ENCODE measurements around the gene HADHA.
A peak's percentile ranks its signal among the peaks of the same experiment; 100 is the strongest.

The HADHA gene

DNA sequence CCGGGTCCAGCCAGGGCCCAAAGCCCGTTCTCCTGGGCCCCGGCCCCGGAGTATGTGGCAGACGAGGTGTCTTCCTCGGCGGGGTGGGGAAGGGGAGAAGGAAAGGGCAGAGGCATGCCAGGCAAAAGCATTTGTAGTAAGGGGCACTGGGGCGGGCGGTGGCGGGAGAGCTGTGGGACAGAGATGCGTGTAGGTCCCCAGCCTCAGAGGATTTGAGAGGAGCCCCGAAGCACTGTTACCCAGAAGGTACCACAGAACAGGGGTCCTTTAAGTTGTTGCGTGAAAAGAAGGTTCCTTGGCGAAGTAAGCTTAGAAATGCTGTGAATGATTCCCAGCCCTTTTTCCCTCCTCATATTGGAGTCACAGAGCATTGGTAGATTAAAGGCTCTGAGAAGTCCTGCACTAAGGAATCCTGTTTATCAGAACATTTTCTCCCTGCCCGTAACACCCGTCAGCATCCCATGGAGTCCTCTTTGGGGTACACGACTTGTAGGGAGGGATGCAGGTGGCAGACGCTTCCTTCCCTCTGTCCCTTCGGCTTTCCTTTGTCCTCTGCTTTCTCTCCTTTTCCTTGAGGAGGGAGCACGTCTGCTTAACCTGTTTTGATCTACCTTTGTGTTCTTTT is 59.0 kb downstream of the HADHA start:
- no peak for DNase-seq (ENCODE audit: low spot score)
- TF ChIP-seq, protein P1, sequence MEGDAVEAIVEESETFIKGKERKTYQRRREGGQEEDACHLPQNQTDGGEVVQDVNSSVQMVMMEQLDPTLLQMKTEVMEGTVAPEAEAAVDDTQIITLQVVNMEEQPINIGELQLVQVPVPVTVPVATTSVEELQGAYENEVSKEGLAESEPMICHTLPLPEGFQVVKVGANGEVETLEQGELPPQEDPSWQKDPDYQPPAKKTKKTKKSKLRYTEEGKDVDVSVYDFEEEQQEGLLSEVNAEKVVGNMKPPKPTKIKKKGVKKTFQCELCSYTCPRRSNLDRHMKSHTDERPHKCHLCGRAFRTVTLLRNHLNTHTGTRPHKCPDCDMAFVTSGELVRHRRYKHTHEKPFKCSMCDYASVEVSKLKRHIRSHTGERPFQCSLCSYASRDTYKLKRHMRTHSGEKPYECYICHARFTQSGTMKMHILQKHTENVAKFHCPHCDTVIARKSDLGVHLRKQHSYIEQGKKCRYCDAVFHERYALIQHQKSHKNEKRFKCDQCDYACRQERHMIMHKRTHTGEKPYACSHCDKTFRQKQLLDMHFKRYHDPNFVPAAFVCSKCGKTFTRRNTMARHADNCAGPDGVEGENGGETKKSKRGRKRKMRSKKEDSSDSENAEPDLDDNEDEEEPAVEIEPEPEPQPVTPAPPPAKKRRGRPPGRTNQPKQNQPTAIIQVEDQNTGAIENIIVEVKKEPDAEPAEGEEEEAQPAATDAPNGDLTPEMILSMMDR (conservative IDR thresholded peaks at IDR 0.05; ENCODE audit: low read depth) = no peak
- H3K27ac ChIP-seq = peak overlapping the region; percentile 7; the same call in 1 of the 2 replicates
- ChIA-PET POLR2A (ENCODE audit: low non-redundant PET) (no interaction called here), CTCF (interaction anchor here (0.6 to 2.0 kb wide), 8 partner anchors 10 to 809 kb away, joined by 3 to 12 read pairs (median 3); no protein-coding TSS in a partner anchor)

DNA sequence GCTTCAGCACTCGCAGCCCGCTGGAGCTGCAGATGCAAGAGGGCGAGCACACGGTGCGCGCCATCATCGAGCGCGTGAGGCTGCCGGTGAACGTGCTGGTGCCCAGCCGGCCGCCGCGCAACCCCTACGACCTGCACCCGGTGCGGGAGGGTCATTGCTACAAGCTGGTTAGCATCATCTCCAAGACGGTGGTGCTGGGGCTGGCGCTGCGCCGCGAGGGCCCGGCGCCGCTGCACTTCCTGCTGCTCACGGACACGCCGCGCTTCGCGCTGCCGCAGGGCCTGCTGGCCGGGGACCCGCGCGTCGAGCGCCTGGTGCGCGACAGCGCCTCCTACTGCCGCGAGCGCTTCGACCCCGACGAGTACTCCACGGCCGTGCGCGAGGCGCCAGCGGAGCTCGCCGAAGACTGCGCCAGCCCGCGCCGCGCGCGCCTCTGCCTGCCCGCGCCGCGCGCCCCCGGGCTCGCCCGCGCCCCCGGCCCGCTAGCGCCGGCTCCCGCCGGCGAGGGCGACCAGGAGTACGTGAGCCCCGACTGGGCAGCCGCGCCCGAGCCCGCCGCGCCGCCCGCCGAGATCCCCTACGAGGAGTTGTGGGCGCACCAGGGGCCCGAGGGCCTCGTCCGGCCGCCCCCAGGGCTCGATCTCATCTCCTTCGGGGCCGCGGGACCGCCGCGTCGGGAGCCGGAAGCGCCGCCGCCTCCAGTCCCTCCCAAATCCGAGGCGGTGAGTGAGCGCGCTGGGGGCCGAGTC is 59.7 kb downstream of the HADHA start:
- TF ChIP-seq, protein P1 (conservative IDR thresholded peaks at IDR 0.05; ENCODE audit: low read depth) = peak; percentile 80
- H3K27ac ChIP-seq = peak overlapping the region; percentile 2; the same call in 1 of the 2 replicates
- ChIA-PET CTCF (interaction anchor here (0.6 to 2.0 kb wide), 14 partner anchors 9 to 808 kb away, joined by 3 to 12 read pairs (median 3); partner anchors contain the start of gene GAREM2), POLR2A (ENCODE audit: low non-redundant PET) (no interaction called here)
- DNase-seq (ENCODE audit: low spot score) = peak; percentile 52

DNA sequence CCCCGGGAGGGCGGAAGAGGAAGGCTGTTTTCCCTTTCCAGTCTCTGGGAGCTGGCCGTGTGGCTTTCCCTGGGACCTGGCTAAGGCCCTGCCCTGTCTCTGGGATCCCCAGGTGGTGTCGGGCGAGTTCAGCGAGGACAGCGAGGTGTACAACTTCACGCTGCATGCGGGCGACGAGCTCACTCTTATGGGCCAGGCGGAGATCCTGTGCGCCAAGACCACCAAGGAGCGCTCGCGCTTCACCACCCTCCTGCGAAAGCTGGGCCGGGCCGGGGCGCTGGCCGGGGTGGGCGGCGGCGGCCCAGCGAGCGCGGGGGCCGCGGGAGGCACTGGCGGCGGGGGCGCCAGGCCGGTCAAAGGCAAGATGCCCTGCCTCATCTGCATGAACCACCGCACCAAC is 60.3 kb downstream of the HADHA start:
- H3K27ac ChIP-seq = no peak overlapping the region
- TF ChIP-seq, protein P1 (conservative IDR thresholded peaks at IDR 0.05; ENCODE audit: low read depth) = no peak
- POLR2A ChIA-PET (ENCODE audit: low non-redundant PET) = no interaction called here
- CTCF ChIA-PET = interaction anchor here (0.5 to 2.0 kb wide), 9 partner anchors 9 to 368 kb away, joined by 3 to 12 read pairs (median 4); partner anchors contain the start of gene GAREM2
- DNase-seq (ENCODE audit: low spot score) = no peak

DNA sequence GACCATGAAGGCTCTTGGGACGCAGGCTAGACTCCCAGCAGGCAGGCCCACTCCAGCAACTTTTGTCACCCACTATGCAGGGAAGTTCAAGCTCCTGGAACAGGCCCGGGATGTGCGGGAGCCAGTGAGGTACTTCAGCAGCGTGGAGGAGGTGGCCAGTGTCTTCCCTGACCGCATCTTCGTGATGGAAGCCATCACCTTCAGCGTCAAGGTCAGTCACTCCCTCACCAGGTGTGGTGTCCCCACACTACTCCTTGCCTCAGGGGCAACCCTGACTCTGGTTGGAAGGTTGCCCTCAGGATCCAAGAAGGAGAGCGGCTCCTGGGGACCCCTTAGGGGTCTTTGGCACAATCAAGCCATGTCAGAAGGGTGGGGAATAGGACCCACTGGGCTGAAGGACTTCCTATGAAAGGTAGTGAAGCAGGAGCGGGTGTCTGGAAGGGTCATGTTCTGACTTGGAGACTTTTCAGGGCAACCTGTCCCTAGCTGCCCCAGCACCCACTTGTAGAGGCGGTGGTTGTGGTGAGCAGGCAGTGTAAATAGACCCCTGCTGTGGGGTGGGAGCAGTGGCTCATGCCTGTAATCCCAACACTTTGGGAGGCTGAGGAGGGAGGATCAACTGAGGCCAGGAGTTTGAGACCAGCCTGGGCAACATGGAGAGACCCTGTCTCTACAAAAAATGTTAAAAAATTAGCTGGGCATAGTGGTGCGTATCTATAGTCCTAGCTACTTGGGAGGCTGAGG is 61.4 kb downstream of the HADHA start:
- DNase-seq (ENCODE audit: low spot score) = no peak
- H3K27ac ChIP-seq = no peak overlapping the region
- TF ChIP-seq, protein P1 (conservative IDR thresholded peaks at IDR 0.05; ENCODE audit: low read depth) = no peak
- POLR2A ChIA-PET (ENCODE audit: low non-redundant PET) = no interaction called here
- CTCF ChIA-PET = interaction anchor here (0.5 kb wide), 1 partner anchor 19 kb away, joined by 3 read pairs; no protein-coding TSS in a partner anchor

DNA sequence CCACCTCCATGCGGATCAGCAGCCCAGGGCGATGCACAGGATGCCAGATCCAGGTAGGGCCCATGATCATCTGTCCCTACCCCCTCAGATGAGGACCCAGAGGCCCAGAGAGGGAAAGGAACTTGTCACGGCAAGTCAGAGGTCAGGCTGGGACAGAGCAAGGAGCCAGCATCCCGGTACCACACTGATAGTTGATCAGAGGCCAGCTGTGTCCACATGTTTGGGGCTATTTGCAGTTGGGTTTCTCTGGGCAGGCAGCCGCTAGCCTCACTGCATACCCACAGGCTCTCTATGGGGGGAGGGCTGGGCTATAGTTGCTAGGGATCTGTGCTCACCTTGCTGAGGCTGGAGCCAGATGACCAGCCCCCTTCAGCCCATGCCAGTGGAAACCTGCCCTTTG is 62.0 kb downstream of the HADHA start:
- TF ChIP-seq, protein P1 (conservative IDR thresholded peaks at IDR 0.05; ENCODE audit: low read depth) = no peak
- CTCF ChIA-PET = interaction anchor here (0.7 kb wide), 1 partner anchor 17 kb away, joined by 3 read pairs; no protein-coding TSS in a partner anchor
- H3K27ac ChIP-seq = no peak overlapping the region
- no peak for DNase-seq (ENCODE audit: low spot score)
- POLR2A ChIA-PET (ENCODE audit: low non-redundant PET) = no interaction called here

DNA sequence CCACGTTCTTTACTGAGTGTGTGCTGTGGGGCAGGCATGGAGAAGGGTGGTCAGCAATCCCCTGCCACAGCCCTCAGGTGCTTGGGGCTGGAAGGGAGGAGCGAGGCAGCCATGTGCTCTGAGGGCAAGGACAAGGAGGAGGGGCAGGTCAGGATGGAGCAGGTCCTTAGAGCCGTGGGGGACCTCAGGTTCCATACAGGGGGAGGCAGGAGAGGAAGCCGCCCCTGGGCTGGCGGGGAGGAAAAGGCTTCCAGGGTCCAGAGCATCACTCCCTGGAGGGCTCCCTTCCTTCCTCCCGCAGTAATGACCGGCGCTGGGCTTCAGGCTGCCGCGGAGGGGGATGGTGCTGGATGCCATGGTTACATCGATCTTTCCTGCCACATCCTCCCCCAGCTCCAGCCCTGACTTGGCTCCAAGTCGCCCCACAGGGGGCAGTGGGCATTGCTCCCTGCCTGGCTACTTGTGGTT is 65.0 kb downstream of the HADHA start:
- CTCF ChIA-PET = no interaction called here
- TF ChIP-seq, protein P1 (conservative IDR thresholded peaks at IDR 0.05; ENCODE audit: low read depth) = no peak
- no peak overlapping the region for H3K27ac ChIP-seq
- no peak for DNase-seq (ENCODE audit: low spot score)
- POLR2A ChIA-PET (ENCODE audit: low non-redundant PET) = no interaction called here
